Trophoblast cell (in vitro differentiated cells and primary cell): ENCODE results near the gene CACNA1C. TPM values are rescaled to one million over a fixed set of nuclear protein-coding genes. Genes with fewer than 3 reads are reported as not detected.
A peak's percentile ranks its signal among the peaks of the same experiment; 100 is the strongest.

Experiments used
- DNase-seq, 2 donors: peaks; one replicate each; pipeline ENCODE4 v3.0.0-alpha.2; 2016
- H2AFZ ChIP-seq: 2 replicates; pipeline ENCODE4 v1.6.1; 2013; ENCODE audit warnings: low read length, moderate library complexity, mild to moderate bottlenecking; ENCODE audit not compliant: insufficient read depth, poor library complexity
- H2AK5ac ChIP-seq: 2 replicates; pipeline ENCODE4 v1.6.1; 2013; ENCODE audit warnings: mild to moderate bottlenecking, low read length
- H2BK120ac ChIP-seq: 2 replicates; pipeline ENCODE4 v1.6.1; 2013; ENCODE audit warnings: low read length, mild to moderate bottlenecking, moderate library complexity; ENCODE audit not compliant: insufficient read depth, poor library complexity
- H2BK12ac ChIP-seq: 2 replicates; pipeline ENCODE4 v1.6.1; 2013; ENCODE audit warnings: mild to moderate bottlenecking, low read length, moderate library complexity
- H2BK5ac ChIP-seq: 2 replicates; pipeline ENCODE4 v1.6.1; 2013; ENCODE audit warnings: low read length, low read depth, moderate library complexity, mild to moderate bottlenecking; ENCODE audit not compliant: poor library complexity
- H3K14ac ChIP-seq: 2 replicates; pipeline ENCODE4 v1.6.1; 2013; ENCODE audit warnings: mild to moderate bottlenecking, low read length
- H3K18ac ChIP-seq: 2 replicates; pipeline ENCODE4 v1.6.1; 2013; ENCODE audit warnings: mild to moderate bottlenecking, low read length
- H3K23ac ChIP-seq: 2 replicates; pipeline ENCODE4 v1.6.1; 2013; ENCODE audit warnings: low read length
- H3K27ac ChIP-seq: 2 replicates; pipeline ENCODE4 v1.5.1; 2013; ENCODE audit warnings: low read depth, mild to moderate bottlenecking, inconsistent platforms, low read length, moderate library complexity
- H3K27me3 ChIP-seq: 2 replicates; pipeline ENCODE4 v1.6.1; 2013; ENCODE audit warnings: inconsistent platforms, mild to moderate bottlenecking, low read length, moderate library complexity; ENCODE audit not compliant: insufficient read depth
- H3K36me3 ChIP-seq, 2 experiments: 1 replicate in 1 of 2; 2 replicates in 1 of 2; pipeline ENCODE4 v1.6.1; 2013; ENCODE audit warnings: low read length in 2 of 2, mild to moderate bottlenecking in 2 of 2, moderate library complexity in 1 of 2; ENCODE audit not compliant: insufficient read depth in 2 of 2, control insufficient read depth in 1 of 2
- H3K4ac ChIP-seq: 2 replicates; pipeline ENCODE4 v1.6.1; 2013; ENCODE audit warnings: low read depth, mild to moderate bottlenecking, low read length, moderate library complexity
- H3K4me1 ChIP-seq, 2 experiments: 1 replicate in 1 of 2; 2 replicates in 1 of 2; pipeline ENCODE4 v1.6.1; 2013; ENCODE audit warnings: low read length in 2 of 2, mild to moderate bottlenecking in 2 of 2, moderate library complexity in 1 of 2; ENCODE audit not compliant: insufficient read depth in 2 of 2, control insufficient read depth in 1 of 2
- H3K4me2 ChIP-seq: 2 replicates; pipeline ENCODE4 v1.6.1; 2013; ENCODE audit warnings: inconsistent platforms, mild to moderate bottlenecking, low read length, moderate library complexity
- H3K4me3 ChIP-seq: 2 replicates; pipeline ENCODE4 v1.5.1; 2013; ENCODE audit warnings: mild to moderate bottlenecking, low read depth, low read length, inconsistent platforms
- H3K79me1 ChIP-seq: one replicate; pipeline ENCODE4 v1.6.1; 2013; ENCODE audit warnings: low read length
- H3K79me2 ChIP-seq: 2 replicates; pipeline ENCODE4 v1.6.1; 2013; ENCODE audit warnings: low read length, mild to moderate bottlenecking; ENCODE audit not compliant: control insufficient read depth, insufficient read depth, poor library complexity
- H3K9ac ChIP-seq: 2 replicates; pipeline ENCODE4 v1.6.1; 2013; ENCODE audit warnings: mild to moderate bottlenecking, low read length
- H3K9me3 ChIP-seq: 2 replicates; pipeline ENCODE4 v1.6.1; 2013; ENCODE audit warnings: low read depth, mild to moderate bottlenecking, control low read depth, inconsistent platforms, low read length; ENCODE audit not compliant: insufficient read depth
- H4K12ac ChIP-seq: 2 replicates; pipeline ENCODE4 v1.6.1; 2013; ENCODE audit warnings: low read depth, mild to moderate bottlenecking, low read length, moderate library complexity
- H4K8ac ChIP-seq: 2 replicates; pipeline ENCODE4 v1.6.1; 2013; ENCODE audit warnings: low read depth, mild to moderate bottlenecking, low read length, moderate library complexity
- H4K91ac ChIP-seq: one replicate; pipeline ENCODE4 v1.6.1; 2013; ENCODE audit warnings: low read depth, mild to moderate bottlenecking, low read length, moderate library complexity
- WGBS: extraction: QIAGEN DNeasy Blood & Tissue Kit; methylation state at CpG from one replicate; pipeline ENCODE4 v1.1.7; 2013; ENCODE audit warnings: missing lambda C conversion rate; ENCODE audit not compliant: insufficient read length, insufficient coverage; ENCODE audit errors: extremely low coverage; 5-methylcytosine and 5-hydroxymethylcytosine counted together
- polyA plus RNA-seq: library from polyadenylated mRNA; stranded (reverse); fragments of 200-250 nt; gene quantifications from 2 replicates; pipeline ENCODE4 v1.2.3, GENCODE V29; 2013

Gene CACNA1C
- polyA plus RNA-seq, result 6.8 and 7.3 TPM in 2 replicates

GRCh38 chr12:2052826-2053678 lies at the start of gene CACNA1C:
Gene CACNA1C (plus strand): TSS chr12:2052987. CDS start chr12:2053563, 576 bp downstream.
- Histone ChIP-seq H4K8ac (peak within 1 kb of the TSS; percentile 33), H3K14ac (peak within 1 kb of the TSS; percentile 20), H2BK5ac (no peak within 1 kb of the TSS), H3K4me3 (peak within 1 kb of the TSS; percentile 72), H3K36me3 (no peaks in the 10 kb centered on the region), H3K4me1 (peaks cover 8 to 11% of the 10 kb centered on the region in 2 experiments), H3K23ac (no peak within 1 kb of the TSS), H3K4ac (peak within 1 kb of the TSS; percentile 6), H2BK120ac (no peak within 1 kb of the TSS), H3K79me2 (no peaks in the 10 kb centered on the region), H3K27me3 (no peaks in the 10 kb centered on the region), H3K79me1 (peaks cover 5% of the 10 kb centered on the region), H3K4me2 (peak within 1 kb of the TSS; percentile 97), H3K9me3 (peaks cover 2% of the 10 kb centered on the region), H2AK5ac (no peak within 1 kb of the TSS), H3K18ac (peak within 1 kb of the TSS; percentile 34), H4K12ac (peak within 1 kb of the TSS; percentile 35), H2AFZ (peak within 1 kb of the TSS; percentile 30), H3K9ac (peak within 1 kb of the TSS; percentile 46), H2BK12ac (peak within 1 kb of the TSS; percentile 28), H3K27ac (no peak within 1 kb of the TSS), H4K91ac (peak within 1 kb of the TSS; percentile 56)
- WGBS, result no CpG with 5 or more reads among the region's 90 CpGs
- peak; percentile 19 to 52 for DNase-seq

DNA sequence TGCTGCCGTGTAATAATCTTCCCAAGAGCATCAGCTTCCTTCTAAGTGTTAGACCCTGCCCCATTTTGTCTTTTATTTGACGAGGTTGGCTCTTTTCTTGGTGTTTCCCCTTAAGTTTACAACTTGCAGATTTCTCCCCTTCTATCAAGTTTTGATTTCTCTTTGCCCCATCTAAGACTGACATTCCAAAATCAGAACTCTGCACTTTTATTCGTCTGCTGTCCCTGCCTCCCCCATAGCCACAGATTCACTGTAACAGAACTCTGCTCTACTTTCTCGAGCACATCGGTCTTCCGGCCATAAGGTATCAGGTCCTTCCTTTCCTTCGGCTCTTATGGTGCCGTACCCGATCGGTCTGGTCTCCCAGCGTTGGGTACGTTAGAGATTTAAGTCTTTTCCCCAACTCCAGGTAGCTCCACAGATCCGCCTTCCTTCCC lies 49.1 kb upstream of the CACNA1C start:
- H3K79me1 ChIP-seq, result peaks cover 10% of the 10 kb centered on the region
- H4K8ac ChIP-seq, result peak overlapping the region; percentile 99
- H3K9ac ChIP-seq, result peak overlapping the region; percentile 1
- H2AK5ac ChIP-seq, result no peak overlapping the region
- H3K9me3 ChIP-seq, result no peaks in the 10 kb centered on the region
- no peaks in the 10 kb centered on the region for H3K27me3 ChIP-seq
- no peak overlapping the region for H3K23ac ChIP-seq
- peak overlapping the region; percentile 98 for H3K4me3 ChIP-seq
- H3K36me3 ChIP-seq, result no peaks in the 10 kb centered on the region
- no peak overlapping the region for H2BK12ac ChIP-seq
- H2BK5ac ChIP-seq, result peak overlapping the region; percentile 99
- H4K91ac ChIP-seq, result peak overlapping the region; percentile 97
- no CpG with 5 or more reads among the region's 13 CpGs for WGBS
- peak overlapping the region; percentile 99 for H2AFZ ChIP-seq
- H4K12ac ChIP-seq, result peak overlapping the region; percentile 98
- H3K18ac ChIP-seq, result peak overlapping the region; percentile 99
- peak in 1 of 2 donors; percentile 29 for DNase-seq
- H3K4me1 ChIP-seq, result peaks cover 0 to 1% of the 10 kb centered on the region in 2 experiments
- peak overlapping the region; percentile 95 for H3K27ac ChIP-seq
- H2BK120ac ChIP-seq, result peak overlapping the region; percentile 97
- peak overlapping the region; percentile 40 for H3K4me2 ChIP-seq
- peak overlapping the region; percentile 100 for H3K14ac ChIP-seq
- H3K4ac ChIP-seq, result peak overlapping the region; percentile 93
- H3K79me2 ChIP-seq, result peaks cover 5% of the 10 kb centered on the region

- Histone ChIP-seq H2AFZ (peak within 1 kb of the TSS; percentile 99), H3K9ac (peak within 1 kb of the TSS; percentile 95), H2BK5ac (peak within 1 kb of the TSS; percentile 99), H4K12ac (peak within 1 kb of the TSS; percentile 98), H3K4ac (peak within 1 kb of the TSS; percentile 93), H2AK5ac (peak within 1 kb of the TSS; percentile 62), H3K14ac (peak within 1 kb of the TSS; percentile 100), H4K91ac (peak within 1 kb of the TSS; percentile 97), H2BK12ac (peak within 1 kb of the TSS; percentile 87), H3K79me2 (peaks cover 5% of the 10 kb centered on the region), H4K8ac (peak within 1 kb of the TSS; percentile 99), H3K4me1 (peaks cover 0 to 1% of the 10 kb centered on the region in 2 experiments), H3K27ac (peak within 1 kb of the TSS; percentile 95), H3K9me3 (no peaks in the 10 kb centered on the region), H3K18ac (peak within 1 kb of the TSS; percentile 99), H3K23ac (no peak within 1 kb of the TSS), H3K4me3 (peak within 1 kb of the TSS; percentile 98), H3K4me2 (peak within 1 kb of the TSS; percentile 48), H3K79me1 (peaks cover 10% of the 10 kb centered on the region), H3K27me3 (no peaks in the 10 kb centered on the region), H2BK120ac (peak within 1 kb of the TSS; percentile 97), H3K36me3 (no peaks in the 10 kb centered on the region)
- peak; percentile 89 to 91 for DNase-seq
- WGBS, result no CpG with 5 or more reads among the region's 55 CpGs
Measured at GRCh38 chr12:2004113-2004929, 48.5 kb upstream of the CACNA1C start, which contains the start of gene DCP1B. Gene DCP1B (minus strand): TSS chr12:2004457. CDS start chr12:2004431, 26 bp downstream.

DNA sequence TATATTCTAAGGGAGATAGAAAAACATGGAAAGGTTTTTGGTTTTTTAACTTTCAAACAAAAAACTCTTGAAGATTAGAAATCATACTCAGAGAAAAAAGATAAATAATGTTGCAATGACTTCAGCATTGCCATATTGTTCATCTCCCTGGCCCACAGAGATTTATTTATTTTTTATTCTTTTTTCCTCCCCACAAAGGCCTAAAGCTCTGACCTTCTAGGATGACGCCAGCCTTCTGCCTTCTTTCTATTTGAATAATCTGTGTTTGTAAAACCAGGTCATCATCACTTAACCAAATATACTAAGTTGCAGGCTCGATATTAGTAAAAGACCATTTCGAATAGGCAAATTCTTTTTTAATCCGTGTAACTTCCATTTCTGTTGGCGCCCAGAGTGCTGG lies 44.1 kb upstream of the CACNA1C start:
- Histone ChIP-seq H3K4me1 (peaks cover 1 to 2% of the 10 kb centered on the region in 2 experiments), H3K14ac (no peak overlapping the region), H3K27ac (no peak overlapping the region), H4K12ac (no peak overlapping the region), H2BK120ac (no peak overlapping the region), H4K91ac (no peak overlapping the region), H3K4me2 (no peak overlapping the region), H3K18ac (no peak overlapping the region), H3K79me2 (peaks cover 5% of the 10 kb centered on the region), H3K9ac (no peak overlapping the region), H3K36me3 (no peaks in the 10 kb centered on the region), H4K8ac (no peak overlapping the region), H3K79me1 (peaks cover 10% of the 10 kb centered on the region), H2BK12ac (no peak overlapping the region), H3K4me3 (no peak overlapping the region), H3K9me3 (no peaks in the 10 kb centered on the region), H2AK5ac (no peak overlapping the region), H2BK5ac (no peak overlapping the region), H2AFZ (no peak overlapping the region), H3K4ac (no peak overlapping the region), H3K27me3 (no peaks in the 10 kb centered on the region), H3K23ac (no peak overlapping the region)
- no peak for DNase-seq
- no CpG with 5 or more reads among the region's 5 CpGs for WGBS
